OCI-LY3 (cell line): ENCODE results near the gene PRKCE.

Experiments used
- EZH2phosphoT487 ChIP-seq: fragments of 200-600 bp; shearing (Covaris generic); IDR thresholded peaks from 2 replicates; pipeline ENCODE4 v1.6.1; 2018; ENCODE audit warnings: antibody characterized with exemption, mixed run types, low read depth
- TF ChIP-seq, protein P1 (sequence below): fragments of 200-600, 300-600 bp; sonication (generic); IDR thresholded peaks from 2 replicates; pipeline ENCODE4 v1.5.1; 2014; ENCODE audit warnings: antibody characterized with exemption, low read length, low read depth

DNA sequence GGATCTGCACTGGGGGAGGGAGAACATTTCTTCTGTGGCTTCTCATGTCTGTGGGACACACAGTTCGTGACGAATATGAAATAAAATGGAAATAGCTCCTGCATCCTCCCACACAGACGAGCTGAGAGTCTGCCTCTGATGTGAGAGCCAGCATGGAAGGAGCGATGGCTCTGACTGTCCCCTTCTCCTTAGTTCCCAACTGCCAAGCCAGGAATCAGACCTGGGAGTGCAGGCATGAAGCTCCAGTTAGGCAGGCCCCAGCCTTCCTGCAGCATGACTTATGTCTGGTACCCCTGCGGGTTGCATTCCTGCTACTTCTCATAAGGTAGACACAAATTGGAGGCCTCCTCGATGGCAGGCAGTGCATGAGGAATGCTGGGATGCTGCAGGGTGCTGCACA lies 56.2 kb downstream of the PRKCE start:
- TF ChIP-seq, protein P1, sequence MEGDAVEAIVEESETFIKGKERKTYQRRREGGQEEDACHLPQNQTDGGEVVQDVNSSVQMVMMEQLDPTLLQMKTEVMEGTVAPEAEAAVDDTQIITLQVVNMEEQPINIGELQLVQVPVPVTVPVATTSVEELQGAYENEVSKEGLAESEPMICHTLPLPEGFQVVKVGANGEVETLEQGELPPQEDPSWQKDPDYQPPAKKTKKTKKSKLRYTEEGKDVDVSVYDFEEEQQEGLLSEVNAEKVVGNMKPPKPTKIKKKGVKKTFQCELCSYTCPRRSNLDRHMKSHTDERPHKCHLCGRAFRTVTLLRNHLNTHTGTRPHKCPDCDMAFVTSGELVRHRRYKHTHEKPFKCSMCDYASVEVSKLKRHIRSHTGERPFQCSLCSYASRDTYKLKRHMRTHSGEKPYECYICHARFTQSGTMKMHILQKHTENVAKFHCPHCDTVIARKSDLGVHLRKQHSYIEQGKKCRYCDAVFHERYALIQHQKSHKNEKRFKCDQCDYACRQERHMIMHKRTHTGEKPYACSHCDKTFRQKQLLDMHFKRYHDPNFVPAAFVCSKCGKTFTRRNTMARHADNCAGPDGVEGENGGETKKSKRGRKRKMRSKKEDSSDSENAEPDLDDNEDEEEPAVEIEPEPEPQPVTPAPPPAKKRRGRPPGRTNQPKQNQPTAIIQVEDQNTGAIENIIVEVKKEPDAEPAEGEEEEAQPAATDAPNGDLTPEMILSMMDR = no peak
- TF ChIP-seq EZH2phosphoT487 = no peak
